Ovary (tissue), 3 donors: ENCODE measurements around the gene CDKL4.

ENCODE experiments used
- CTCF ChIP-seq, 3 donors: fragments of 450-650 bp in 2 of 3; fragments of 200-600 bp in 1 of 3; IDR thresholded peaks; one replicate each; pipeline versions ENCODE4 v1.5.1 to v1.8.0; 2016 to 2022; ENCODE audit warnings: antibody characterized with exemption in 3 of 3, mild to moderate bottlenecking in 1 of 3
- EP300 ChIP-seq: sonication (generic); formaldehyde crosslinking; IDR thresholded peaks from one replicate; pipeline ENCODE4 v1.6.1; 2017; ENCODE audit warnings: antibody characterized with exemption
- POLR2A ChIP-seq: fragments of 450-650 bp; IDR thresholded peaks from one replicate; pipeline ENCODE4 v1.6.1; 2017; ENCODE audit warnings: antibody characterized with exemption, mild to moderate bottlenecking, moderate library complexity
- donor health status: DM: no; HTN: no; CAD: no.

- TF ChIP-seq CTCF (IDR thresholded peaks at IDR 0.05) (no peak), POLR2A (no peak), EP300 (no peak)
Observed at GRCh38 chr2:39213015-39213414, 30.8 kb downstream of the CDKL4 start.
